ENCODE results near the gene SCAF4. TPM values are rescaled to one million over a fixed set of nuclear protein-coding genes. Genes with fewer than 3 reads are reported as not detected.
"Not testable (repeated sequence)": the region's sequence is repeated elsewhere in the genome, so short reads cannot be mapped to it uniquely, and the experiment has no call there.

The SCAF4 gene
- total RNA-seq, 1 donor = 7.6 TPM

- peak overlapping the region; percentile 42 for H3K4me2 ChIP-seq (ENCODE audit: insufficient read depth, low read length)
- no peak overlapping the region for H2AFZ ChIP-seq (ENCODE audit: low read length)
- H3K9me3 ChIP-seq (ENCODE audit: low read depth, low read length) = no peaks in the 10 kb centered on the region
- TF ChIP-seq, protein P1, sequence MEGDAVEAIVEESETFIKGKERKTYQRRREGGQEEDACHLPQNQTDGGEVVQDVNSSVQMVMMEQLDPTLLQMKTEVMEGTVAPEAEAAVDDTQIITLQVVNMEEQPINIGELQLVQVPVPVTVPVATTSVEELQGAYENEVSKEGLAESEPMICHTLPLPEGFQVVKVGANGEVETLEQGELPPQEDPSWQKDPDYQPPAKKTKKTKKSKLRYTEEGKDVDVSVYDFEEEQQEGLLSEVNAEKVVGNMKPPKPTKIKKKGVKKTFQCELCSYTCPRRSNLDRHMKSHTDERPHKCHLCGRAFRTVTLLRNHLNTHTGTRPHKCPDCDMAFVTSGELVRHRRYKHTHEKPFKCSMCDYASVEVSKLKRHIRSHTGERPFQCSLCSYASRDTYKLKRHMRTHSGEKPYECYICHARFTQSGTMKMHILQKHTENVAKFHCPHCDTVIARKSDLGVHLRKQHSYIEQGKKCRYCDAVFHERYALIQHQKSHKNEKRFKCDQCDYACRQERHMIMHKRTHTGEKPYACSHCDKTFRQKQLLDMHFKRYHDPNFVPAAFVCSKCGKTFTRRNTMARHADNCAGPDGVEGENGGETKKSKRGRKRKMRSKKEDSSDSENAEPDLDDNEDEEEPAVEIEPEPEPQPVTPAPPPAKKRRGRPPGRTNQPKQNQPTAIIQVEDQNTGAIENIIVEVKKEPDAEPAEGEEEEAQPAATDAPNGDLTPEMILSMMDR (IDR thresholded peaks at IDR 0.05; ENCODE audit: extremely low read depth, low read depth, low read length) = no peak
- peaks cover 24% of the 10 kb centered on the region for H3K4me1 ChIP-seq (ENCODE audit: insufficient read depth, low read length)
- no peak overlapping the region for H3K4me3 ChIP-seq (ENCODE audit: insufficient read depth, low read length)
- peaks cover 59% of the 10 kb centered on the region for H3K36me3 ChIP-seq (ENCODE audit: insufficient read depth, low read length)
- H3K79me2 ChIP-seq (ENCODE audit: insufficient read depth, low read length) = peaks cover 39% of the 10 kb centered on the region
- no peaks in the 10 kb centered on the region for H3K27me3 ChIP-seq (ENCODE audit: insufficient read depth, low read length)
- peak overlapping the region; percentile 47 for H3K27ac ChIP-seq (ENCODE audit: low read depth, low read length)
- H4K20me1 ChIP-seq (ENCODE audit: insufficient read depth, low read length) = peaks cover 6% of the 10 kb centered on the region
- no peak for DNase-seq (ENCODE audit: insufficient read length, low spot score, missing footprints)
These were observed 64.3 kb downstream of the SCAF4 start for GRCh38 chr21:31667639-31668038.

DNA sequence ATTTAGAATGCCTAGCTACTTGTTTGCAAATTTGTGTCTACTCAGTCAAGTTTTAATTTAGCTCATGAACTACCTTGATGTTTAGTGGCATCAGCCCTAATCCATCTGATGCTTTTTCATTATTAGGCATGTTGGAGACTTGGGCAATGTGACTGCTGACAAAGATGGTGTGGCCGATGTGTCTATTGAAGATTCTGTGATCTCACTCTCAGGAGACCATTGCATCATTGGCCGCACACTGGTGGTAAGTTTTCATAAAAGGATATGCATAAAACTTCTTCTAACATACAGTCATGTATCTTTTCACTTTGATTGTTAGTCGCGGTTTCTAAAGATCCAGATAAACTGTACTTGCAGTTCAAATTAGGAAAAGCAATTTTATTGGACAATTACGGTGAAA lies 64.8 kb downstream of the SCAF4 start:
- Histone ChIP-seq H3K79me2 (ENCODE audit: insufficient read depth, low read length) (peaks cover 44% of the 10 kb centered on the region), H3K36me3 (ENCODE audit: insufficient read depth, low read length) (peaks cover 62% of the 10 kb centered on the region), H3K27ac (ENCODE audit: low read depth, low read length) (peak overlapping the region; percentile 47), H3K4me1 (ENCODE audit: insufficient read depth, low read length) (peaks cover 24% of the 10 kb centered on the region), H3K9me3 (ENCODE audit: low read depth, low read length) (no peaks in the 10 kb centered on the region), H4K20me1 (ENCODE audit: insufficient read depth, low read length) (peaks cover 7% of the 10 kb centered on the region), H3K4me3 (ENCODE audit: insufficient read depth, low read length) (no peak overlapping the region), H3K27me3 (ENCODE audit: insufficient read depth, low read length) (no peaks in the 10 kb centered on the region), H3K4me2 (ENCODE audit: insufficient read depth, low read length) (no peak overlapping the region), H2AFZ (ENCODE audit: low read length) (no peak overlapping the region)
- DNase-seq (ENCODE audit: insufficient read length, low spot score, missing footprints) = no peak
- TF ChIP-seq, protein P1 (IDR thresholded peaks at IDR 0.05; ENCODE audit: extremely low read depth, low read depth, low read length) = no peak

GRCh38 chr21:31666445-31667010 lies 65.4 kb downstream of the SCAF4 start:
- no peaks in the 10 kb centered on the region for H3K9me3 ChIP-seq (ENCODE audit: low read depth, low read length)
- TF ChIP-seq, protein P1 (IDR thresholded peaks at IDR 0.05; ENCODE audit: extremely low read depth, low read depth, low read length) = no peak
- peaks cover 26% of the 10 kb centered on the region for H3K4me1 ChIP-seq (ENCODE audit: insufficient read depth, low read length)
- H3K27me3 ChIP-seq (ENCODE audit: insufficient read depth, low read length) = no peaks in the 10 kb centered on the region
- H3K4me2 ChIP-seq (ENCODE audit: insufficient read depth, low read length) = no peak overlapping the region
- no peak overlapping the region for H2AFZ ChIP-seq (ENCODE audit: low read length)
- H4K20me1 ChIP-seq (ENCODE audit: insufficient read depth, low read length) = peaks cover 13% of the 10 kb centered on the region
- H3K79me2 ChIP-seq (ENCODE audit: insufficient read depth, low read length) = peaks cover 50% of the 10 kb centered on the region
- peaks cover 67% of the 10 kb centered on the region for H3K36me3 ChIP-seq (ENCODE audit: insufficient read depth, low read length)
- no peak for DNase-seq (ENCODE audit: insufficient read length, low spot score, missing footprints)
- no peak overlapping the region for H3K4me3 ChIP-seq (ENCODE audit: insufficient read depth, low read length)
- no peak overlapping the region for H3K27ac ChIP-seq (ENCODE audit: low read depth, low read length)

GRCh38 chr21:31665869-31666268 lies 66.0 kb downstream of the SCAF4 start:
- Histone ChIP-seq H3K27ac (ENCODE audit: low read depth, low read length) (peak overlapping the region; percentile 8), H4K20me1 (ENCODE audit: insufficient read depth, low read length) (peaks cover 18% of the 10 kb centered on the region), H3K36me3 (ENCODE audit: insufficient read depth, low read length) (peaks cover 61% of the 10 kb centered on the region), H3K79me2 (ENCODE audit: insufficient read depth, low read length) (peaks cover 57% of the 10 kb centered on the region), H3K4me1 (ENCODE audit: insufficient read depth, low read length) (peaks cover 27% of the 10 kb centered on the region)
- H2AFZ ChIP-seq (ENCODE audit: low read length); DNase-seq (ENCODE audit: insufficient read length, low spot score, missing footprints); H3K27me3 ChIP-seq (ENCODE audit: insufficient read depth, low read length); H3K4me2 ChIP-seq (ENCODE audit: insufficient read depth, low read length); H3K9me3 ChIP-seq (ENCODE audit: low read depth, low read length); H3K4me3 ChIP-seq (ENCODE audit: insufficient read depth, low read length): not testable (repeated sequence)

Data from osteoblast (primary cell).